Rectal smooth muscle tissue (tissue), 1 donor: ENCODE results near the gene DNPH1.

Experiments
- H3K27ac ChIP-seq: one replicate; pipeline ENCODE4 v1.7.0; 2013; ENCODE audit warnings: low read depth, low read length, inconsistent platforms
- H3K27me3 ChIP-seq: one replicate; pipeline ENCODE4 v1.7.0; 2013; ENCODE audit warnings: low read length; ENCODE audit not compliant: control insufficient read depth, insufficient read depth
- H3K36me3 ChIP-seq: one replicate; pipeline ENCODE4 v1.7.0; 2013; ENCODE audit warnings: low read length; ENCODE audit not compliant: control insufficient read depth, insufficient read depth
- H3K4me1 ChIP-seq: one replicate; pipeline ENCODE4 v1.7.0; 2013; ENCODE audit warnings: low read length; ENCODE audit not compliant: control insufficient read depth, insufficient read depth
- H3K4me3 ChIP-seq: one replicate; pipeline ENCODE4 v1.7.0; 2013; ENCODE audit warnings: low read length
- H3K9ac ChIP-seq: one replicate; pipeline ENCODE4 v1.7.0; 2013; ENCODE audit warnings: low read length

The DNPH1 gene, protein sequence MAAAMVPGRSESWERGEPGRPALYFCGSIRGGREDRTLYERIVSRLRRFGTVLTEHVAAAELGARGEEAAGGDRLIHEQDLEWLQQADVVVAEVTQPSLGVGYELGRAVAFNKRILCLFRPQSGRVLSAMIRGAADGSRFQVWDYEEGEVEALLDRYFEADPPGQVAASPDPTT

DNA sequence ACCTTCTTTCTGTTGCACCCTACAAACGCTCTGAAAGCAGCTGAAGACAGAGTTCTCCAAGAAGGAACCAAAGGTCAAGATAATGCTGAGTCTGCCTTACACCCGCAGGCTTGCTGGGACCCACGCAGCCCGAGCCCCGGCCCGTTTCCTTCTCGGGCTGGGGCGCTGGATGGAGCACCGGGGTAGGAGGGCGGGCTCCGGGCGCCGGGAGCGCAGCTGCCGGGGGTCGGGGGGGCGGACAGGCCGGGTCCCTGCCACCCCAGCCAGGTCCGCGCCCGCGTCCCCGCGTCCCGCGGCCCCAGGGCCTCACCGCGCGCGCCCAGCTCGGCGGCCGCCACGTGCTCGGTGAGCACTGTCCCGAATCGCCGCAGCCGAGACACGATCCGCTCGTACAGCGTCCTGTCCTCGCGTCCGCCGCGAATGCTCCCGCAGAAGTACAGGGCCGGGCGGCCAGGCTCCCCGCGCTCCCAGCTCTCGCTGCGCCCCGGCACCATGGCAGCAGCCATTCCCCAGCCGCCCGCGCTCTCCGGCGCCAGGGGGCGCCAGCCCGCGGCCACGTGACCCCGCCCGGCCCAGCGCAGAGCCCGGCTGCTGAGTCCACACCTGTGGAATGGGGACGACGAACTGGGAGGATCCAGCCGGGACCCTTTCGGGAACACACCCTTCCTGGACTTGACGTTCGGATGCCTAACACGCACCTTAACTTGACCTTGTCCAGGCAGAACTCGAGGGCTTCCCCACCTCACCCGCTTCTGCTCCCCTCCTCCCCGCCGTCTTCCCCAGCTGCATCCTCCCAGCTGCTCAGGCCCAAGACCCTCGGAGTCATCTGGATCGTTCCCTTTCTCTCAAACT is at the start of gene DNPH1:
Gene DNPH1, minus strand, starts transcription at position 531 of the 852 bp plus-strand sequence. Its CDS starts 25 bp downstream, at position 506.
- no peaks in the 10 kb centered on the region for H3K4me1 ChIP-seq
- H3K36me3 ChIP-seq = peaks cover 3% of the 10 kb centered on the region
- peak within 1 kb of the TSS; percentile 63 for H3K9ac ChIP-seq
- peak within 1 kb of the TSS; percentile 74 for H3K4me3 ChIP-seq
- H3K27me3 ChIP-seq = no peaks in the 10 kb centered on the region
- H3K27ac ChIP-seq = no peak within 1 kb of the TSS

DNA sequence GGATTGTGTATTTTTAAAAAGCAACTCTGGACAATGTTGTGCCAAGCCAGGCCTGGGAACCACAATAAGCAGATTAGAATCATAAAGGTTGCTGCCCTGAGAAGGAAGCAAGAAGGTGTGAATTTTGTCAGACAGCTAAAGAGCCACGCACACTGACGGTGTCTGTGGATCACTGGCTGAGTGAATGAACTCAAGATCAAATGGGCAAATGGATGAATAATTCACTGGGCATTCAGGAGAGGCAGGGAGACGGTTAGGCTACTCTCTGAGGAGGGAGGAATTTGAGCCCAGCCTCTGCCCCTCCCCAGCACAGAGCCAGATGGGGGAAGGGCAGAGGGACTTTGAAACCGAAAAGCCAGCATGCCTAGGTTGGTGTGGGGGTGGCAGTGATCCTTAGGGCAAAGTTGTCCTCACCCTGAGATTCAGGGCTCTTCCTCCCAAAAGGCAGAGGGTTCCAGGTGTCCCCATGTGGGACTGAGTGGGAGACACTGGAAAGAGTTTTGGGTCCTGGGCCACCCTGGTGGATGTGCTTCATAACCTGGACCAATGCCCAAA is 49.3 kb upstream of the DNPH1 start:
- peak overlapping the region; percentile 63 for H3K27ac ChIP-seq
- H3K9ac ChIP-seq = no peak overlapping the region

DNA sequence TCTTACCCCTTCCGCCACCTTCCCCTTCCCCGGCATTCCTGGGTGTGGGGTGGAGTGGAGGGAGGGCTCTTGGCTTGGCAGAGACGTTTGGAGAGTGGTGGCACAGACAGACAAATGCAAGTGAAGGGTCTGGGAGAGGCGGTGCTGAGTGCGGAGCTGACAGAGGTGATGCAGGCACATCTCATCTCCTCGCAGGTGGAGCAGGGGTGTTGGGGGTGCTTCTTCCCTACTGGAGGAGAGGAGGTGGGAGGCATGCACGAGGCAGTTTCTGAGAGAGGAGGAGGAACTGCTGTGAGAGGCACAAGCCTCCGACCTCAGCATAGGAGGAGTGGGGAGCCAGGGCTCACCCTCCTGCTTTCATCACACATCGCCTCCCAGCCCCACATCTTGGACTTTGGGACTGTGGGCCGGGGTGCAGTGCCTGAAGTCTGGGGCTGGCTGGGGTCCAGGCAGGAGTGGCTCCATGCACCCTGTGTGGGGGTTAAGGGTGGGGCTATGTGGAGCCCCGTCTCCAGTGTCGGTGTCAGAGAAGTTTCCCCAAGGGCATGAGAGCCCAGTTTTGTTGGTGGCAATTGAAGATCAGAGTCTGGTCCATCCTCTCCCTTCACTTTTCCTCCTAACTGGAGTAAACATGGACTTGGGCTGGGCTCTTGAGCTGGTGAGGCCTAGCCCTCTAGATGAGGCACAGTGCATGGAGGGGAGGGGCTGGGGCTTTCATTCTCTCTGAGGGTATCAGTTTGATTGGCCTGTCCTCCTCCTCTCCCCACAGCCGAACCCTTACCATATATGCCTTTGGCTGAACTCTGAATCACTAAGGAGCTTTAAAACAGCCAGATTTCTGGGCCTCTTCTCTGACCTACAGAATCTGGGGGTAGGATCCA is 48.6 kb upstream of the DNPH1 start:
- Histone ChIP-seq H3K27ac (peak overlapping the region; percentile 63), H3K36me3 (no peaks in the 10 kb centered on the region), H3K9ac (no peak overlapping the region), H3K4me1 (peaks cover 5% of the 10 kb centered on the region), H3K27me3 (peaks cover 3% of the 10 kb centered on the region), H3K4me3 (no peak overlapping the region)

More for the DNA sequence above, 49.3 kb upstream of the DNPH1 start:
- Histone ChIP-seq H3K4me1 (peaks cover 5% of the 10 kb centered on the region), H3K4me3 (peak overlapping the region; percentile 39), H3K27me3 (peaks cover 3% of the 10 kb centered on the region), H3K36me3 (no peaks in the 10 kb centered on the region)

DNA sequence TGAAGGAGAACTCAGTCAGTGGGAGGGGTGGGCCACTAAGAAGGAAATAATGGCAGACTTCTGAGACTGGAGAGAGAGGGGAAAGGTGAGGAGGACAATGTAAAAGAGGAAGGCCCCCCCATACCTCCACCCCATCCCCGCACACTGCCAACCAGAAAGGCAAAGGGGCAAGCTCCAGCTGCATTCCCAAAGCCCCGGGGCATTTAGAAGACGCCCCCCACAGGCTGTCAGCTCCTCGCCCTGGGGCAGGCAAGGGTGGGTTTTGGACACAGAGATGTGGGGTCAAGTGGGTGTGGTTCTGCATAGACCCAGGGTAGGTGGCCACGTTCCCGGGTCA is 48.0 kb upstream of the DNPH1 start:
- H3K36me3 ChIP-seq = no peaks in the 10 kb centered on the region

DNA sequence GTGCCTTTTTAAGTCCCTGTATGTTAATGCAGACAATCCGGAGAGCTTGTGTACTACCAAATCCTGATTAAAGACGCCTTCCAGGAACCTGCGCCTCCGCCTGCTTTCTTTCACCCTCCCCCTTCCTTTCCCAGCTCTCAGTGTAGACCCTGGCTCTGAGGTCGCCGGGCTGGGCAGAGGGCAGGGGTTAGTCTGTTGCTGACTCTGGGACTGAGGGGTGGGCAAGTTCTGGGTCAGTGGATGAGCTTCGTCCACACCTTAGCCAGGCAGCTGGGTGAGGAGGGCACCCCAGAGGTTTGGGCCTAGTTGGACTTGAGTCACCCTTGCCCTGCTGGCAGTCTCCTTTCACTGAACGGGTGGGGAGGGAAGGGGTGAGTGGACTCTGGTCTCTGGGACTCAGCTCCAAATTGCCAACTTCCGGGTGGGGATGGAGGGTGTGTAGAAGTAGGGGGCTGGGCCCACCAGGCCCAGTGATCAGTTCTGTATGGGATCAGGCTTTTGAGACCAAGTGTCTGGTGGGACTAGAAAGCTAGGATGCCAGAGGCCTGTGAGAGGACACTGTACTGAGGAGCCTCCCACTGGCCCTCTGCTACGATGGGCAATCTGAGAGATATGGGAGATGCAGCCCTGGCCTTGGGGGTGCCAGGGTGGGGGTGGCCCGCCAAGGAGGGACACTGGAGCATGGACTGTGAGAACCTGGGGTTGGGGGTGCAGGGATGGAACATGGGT is 47.5 kb upstream of the DNPH1 start:
- Histone ChIP-seq H3K9ac (peak overlapping the region; percentile 22), H3K27me3 (no peaks in the 10 kb centered on the region), H3K4me3 (peak overlapping the region; percentile 19), H3K36me3 (no peaks in the 10 kb centered on the region), H3K27ac (no peak overlapping the region), H3K4me1 (peaks cover 5% of the 10 kb centered on the region)

More for the DNA sequence above, 48.0 kb upstream of the DNPH1 start:
- peaks cover 5% of the 10 kb centered on the region for H3K4me1 ChIP-seq
- H3K9ac ChIP-seq = no peak overlapping the region
- H3K27me3 ChIP-seq = peaks cover 3% of the 10 kb centered on the region
- no peak overlapping the region for H3K27ac ChIP-seq
- no peak overlapping the region for H3K4me3 ChIP-seq

DNA sequence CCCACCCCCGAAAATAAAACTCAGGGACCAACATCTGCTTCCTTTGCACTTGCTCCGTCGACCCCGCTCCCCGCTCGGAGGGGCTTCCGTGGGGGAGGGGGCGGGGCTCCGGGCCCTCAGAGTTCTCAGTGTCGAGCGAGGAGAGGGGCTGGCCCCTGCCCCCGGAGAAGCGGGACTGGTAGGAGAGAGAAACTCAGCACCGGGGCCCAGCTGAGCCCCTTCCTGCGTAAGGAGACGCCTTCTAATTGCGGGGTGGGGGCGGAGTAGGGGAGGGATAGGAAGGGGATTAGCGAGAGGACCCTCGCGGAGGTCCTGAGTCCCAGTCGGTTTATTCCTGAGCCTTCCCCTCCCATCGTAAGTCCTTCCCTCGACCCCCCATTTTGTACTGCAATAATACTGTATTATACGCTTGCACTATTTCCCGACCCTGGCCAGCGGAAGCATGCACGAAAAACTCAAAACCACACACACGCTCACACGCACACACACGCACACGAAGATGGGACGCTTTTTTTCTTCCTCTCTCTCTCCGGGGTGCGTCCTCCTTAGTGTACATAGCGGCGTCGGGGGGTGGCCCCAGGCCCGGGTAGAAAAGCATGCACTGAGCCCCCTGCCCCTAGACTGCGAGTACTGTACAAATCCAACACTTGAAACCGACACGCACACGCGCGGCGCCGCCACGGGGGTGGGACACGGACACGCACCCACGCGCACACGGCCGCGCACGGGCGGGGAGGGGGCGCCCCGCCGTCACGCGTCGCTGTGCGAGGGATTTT is 46.7 kb upstream of the DNPH1 start:
- H3K36me3 ChIP-seq = no peaks in the 10 kb centered on the region
- H3K4me1 ChIP-seq = peaks cover 5% of the 10 kb centered on the region
- H3K27me3 ChIP-seq = no peaks in the 10 kb centered on the region
- peak overlapping the region; percentile 22 for H3K9ac ChIP-seq
- peak overlapping the region; percentile 40 for H3K4me3 ChIP-seq
- H3K27ac ChIP-seq = no peak overlapping the region

DNA sequence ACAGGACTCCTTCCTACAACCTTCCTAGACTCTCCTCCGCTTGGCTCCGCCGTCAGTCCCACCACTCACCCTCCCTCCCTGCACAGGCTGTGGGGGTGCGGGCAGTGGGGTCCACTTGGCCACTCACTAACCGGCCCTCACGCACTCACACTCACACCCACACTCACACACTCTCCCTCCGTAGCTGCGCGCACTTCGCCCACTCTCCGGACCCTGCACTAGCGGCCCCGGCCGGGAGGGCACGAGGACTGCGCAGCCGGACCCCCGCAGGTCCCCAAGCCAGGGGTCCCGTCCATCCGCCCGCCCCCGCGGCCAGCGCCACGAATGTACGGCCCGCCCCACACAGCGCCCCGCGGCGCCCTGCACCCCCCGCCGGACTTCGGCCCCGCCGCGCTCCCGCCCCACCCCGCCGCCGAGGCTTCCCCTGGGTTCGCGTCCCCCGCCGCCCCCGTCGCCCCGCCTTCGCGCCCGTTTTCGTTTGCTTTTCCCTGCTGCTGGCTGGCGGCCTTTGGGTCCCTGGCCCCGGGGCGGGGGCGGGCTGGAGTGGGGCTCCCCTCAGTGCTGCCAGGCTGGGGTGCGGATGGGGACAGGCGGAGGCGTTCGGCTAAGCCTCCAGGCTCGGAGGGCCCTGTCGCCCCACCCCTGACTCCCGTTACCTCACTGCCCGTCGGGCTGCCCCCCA is 45.8 kb upstream of the DNPH1 start:
- no peak overlapping the region for H3K9ac ChIP-seq
- H3K4me3 ChIP-seq = peak overlapping the region; percentile 53
- H3K36me3 ChIP-seq = no peaks in the 10 kb centered on the region
- no peak overlapping the region for H3K27ac ChIP-seq
- H3K27me3 ChIP-seq = no peaks in the 10 kb centered on the region
- H3K4me1 ChIP-seq = peaks cover 5% of the 10 kb centered on the region

DNA sequence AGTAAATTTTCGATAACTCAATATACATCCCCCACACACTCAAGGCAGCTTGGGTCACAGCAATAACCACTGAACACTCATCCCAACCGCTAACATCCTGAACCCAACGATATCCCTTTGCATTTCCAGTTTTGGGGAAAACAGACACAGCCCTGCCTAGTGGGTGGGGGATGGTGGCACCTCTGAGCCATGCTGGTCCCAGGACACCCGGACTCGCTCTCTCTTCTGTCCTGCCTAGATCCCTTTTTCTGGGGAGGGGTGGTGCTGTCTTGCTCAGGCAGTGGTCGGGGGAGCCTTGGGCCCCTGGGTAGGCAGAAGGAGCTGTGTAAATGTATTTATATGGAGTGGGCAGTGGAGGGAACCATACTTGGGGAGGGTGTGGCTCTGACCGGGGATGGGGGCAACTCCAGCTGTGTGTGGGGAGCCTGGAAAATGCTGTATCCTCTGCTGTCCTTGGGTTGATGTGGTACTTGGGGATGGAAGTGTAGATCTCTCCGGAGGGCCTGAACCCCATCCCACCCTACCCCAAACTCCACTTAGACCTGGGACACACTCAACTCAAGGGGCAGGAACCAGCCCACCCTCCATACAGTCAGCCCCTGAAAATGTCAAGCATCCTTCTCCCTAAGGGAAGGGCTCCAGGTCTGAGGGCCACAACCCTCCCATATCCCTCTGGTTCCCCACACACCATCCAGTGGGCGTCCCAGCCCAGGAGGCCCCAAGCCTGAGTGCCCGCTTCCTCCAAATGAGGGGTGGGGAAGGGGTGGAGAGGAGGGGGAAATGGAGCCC is 45.0 kb upstream of the DNPH1 start:
- peak overlapping the region; percentile 53 for H3K4me3 ChIP-seq
- H3K4me1 ChIP-seq = peaks cover 8% of the 10 kb centered on the region
- no peaks in the 10 kb centered on the region for H3K36me3 ChIP-seq
- H3K27me3 ChIP-seq = no peaks in the 10 kb centered on the region
- H3K9ac ChIP-seq = no peak overlapping the region
- no peak overlapping the region for H3K27ac ChIP-seq

DNA sequence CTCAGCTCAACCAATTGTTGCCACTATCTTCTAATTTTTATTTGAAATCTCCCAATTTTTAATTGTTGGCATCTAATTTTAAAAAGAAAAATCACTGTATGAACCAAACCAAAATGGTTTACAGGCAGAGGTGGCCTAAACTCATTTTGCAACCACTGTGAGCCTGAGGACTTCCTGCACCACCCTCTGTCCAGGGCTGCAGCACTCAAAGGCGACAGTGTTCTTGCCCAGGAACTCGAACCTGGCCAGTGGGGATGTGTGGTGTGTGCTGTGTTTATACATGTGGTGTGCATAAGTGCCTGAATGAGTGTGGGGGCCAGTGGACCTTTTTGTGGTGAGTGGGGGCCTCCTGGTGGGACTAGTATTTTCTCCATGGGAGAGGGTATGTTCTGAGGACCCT is 44.4 kb upstream of the DNPH1 start:
- no peak overlapping the region for H3K27ac ChIP-seq
- H3K36me3 ChIP-seq = no peaks in the 10 kb centered on the region
- no peaks in the 10 kb centered on the region for H3K27me3 ChIP-seq
- peaks cover 14% of the 10 kb centered on the region for H3K4me1 ChIP-seq
- H3K4me3 ChIP-seq = no peak overlapping the region
- no peak overlapping the region for H3K9ac ChIP-seq

DNA sequence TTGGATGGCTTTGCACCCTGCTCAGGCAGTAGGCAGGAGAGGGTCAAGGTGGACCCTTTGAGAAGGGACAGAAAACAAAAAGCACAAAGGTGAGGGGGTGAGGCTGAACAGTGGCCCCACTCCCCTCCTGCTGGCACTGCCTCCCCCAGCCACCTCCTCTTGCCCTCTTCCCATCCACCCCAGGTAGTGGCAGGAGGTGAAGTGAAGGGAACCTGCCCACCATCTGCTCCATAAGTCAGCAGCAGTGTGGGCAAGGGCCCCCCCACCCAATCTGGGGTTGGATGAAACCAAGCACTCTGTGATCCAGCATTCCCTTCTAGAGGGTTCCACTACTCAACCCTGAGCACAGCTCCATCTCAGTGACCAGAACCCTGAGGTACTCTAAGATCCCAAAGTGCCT is 42.7 kb upstream of the DNPH1 start:
- no peak overlapping the region for H3K9ac ChIP-seq
- H3K4me3 ChIP-seq = no peak overlapping the region
- no peaks in the 10 kb centered on the region for H3K27me3 ChIP-seq
- no peak overlapping the region for H3K27ac ChIP-seq
- peaks cover 14% of the 10 kb centered on the region for H3K4me1 ChIP-seq
- H3K36me3 ChIP-seq = no peaks in the 10 kb centered on the region
